Esophagus mucosa (tissue), 1 donor: ENCODE results near the gene HOXA6. TPM values are rescaled to one million over a fixed set of nuclear protein-coding genes. Genes with fewer than 3 reads are reported as not detected.

ENCODE experiments used
- ATAC-seq: fragments of 200-7000 bp; cut with Tn5 transposase; one replicate; pipeline ENCODE4 v1.9.1; 2020
- total RNA-seq: library from RNA; stranded (reverse); gene quantifications from one replicate; pipeline ENCODE4 v1.2.4, GENCODE V29; 2023
- donor health status: DM: yes; HTN: yes; CAD: no.

HOXA6 gene
- 1.7 TPM for total RNA-seq

DNA sequence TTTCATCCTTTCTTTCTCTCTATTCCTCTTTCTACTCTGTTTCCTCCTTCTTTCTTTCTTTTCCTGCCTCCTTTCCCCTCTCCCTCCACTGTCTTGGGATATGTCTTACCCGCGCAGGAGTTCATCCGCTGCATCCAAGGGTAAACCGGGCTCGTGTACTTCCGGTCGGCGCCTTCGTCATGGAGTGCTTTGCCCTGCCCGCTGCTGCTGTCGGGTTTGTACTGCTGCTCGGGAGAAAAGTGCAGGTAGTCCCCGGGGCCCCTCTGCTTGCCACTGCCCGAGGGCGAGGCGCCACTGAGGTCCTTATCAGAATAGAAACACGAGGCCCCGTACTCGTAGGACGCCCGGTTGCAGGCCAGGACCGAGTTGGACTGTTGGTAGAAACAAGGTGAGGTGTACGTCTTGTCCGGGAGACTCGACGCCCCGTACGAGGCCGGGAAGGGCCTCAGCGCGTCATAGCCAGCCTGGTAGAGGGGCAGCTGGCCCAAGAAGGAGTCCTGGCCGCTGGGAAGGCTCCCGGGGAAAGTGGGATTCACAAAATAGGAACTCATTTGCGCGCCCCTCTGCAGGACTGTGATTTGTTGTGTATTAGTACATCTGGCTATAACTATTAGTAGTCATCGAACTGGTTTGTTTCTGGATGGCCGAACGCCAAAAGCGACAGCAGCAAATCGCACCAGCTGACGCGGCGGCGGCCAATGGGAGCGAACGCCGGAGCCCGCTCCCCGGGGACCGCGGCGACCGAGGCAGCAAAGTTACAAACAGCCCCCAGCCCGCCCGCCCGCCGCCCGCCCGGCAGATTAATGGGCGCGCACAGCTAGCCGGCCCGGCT is at the start of gene HOXA6:
Gene HOXA6, minus strand, starts transcription at position 576 of the 832 bp plus-strand sequence. Its CDS starts 25 bp downstream, at position 551.
- no peak for ATAC-seq

DNA sequence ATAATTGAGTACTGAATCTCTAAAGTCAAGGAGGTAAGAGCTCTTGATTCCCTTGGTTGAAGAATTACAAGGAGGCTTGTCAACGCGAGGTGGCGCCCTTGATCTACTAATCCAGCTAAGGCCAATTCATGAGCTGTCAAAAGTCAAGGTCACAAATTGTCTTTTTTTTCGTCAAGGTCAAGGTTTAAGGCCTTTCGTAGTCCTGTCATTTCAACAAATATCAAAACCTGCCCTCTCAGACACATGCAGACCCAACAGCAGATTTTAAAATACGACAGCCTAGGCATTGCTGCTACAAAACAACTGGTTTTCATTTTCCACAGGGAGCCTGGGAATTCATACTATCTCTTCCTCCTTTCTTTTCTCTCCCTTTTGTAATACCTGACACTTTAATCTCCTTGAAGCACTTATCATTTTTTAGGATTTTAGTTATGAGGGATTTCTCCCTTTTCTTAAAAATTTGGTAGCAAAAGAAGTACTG is 48.8 kb upstream of the HOXA6 start:
- ATAC-seq, result peak; percentile 19

DNA sequence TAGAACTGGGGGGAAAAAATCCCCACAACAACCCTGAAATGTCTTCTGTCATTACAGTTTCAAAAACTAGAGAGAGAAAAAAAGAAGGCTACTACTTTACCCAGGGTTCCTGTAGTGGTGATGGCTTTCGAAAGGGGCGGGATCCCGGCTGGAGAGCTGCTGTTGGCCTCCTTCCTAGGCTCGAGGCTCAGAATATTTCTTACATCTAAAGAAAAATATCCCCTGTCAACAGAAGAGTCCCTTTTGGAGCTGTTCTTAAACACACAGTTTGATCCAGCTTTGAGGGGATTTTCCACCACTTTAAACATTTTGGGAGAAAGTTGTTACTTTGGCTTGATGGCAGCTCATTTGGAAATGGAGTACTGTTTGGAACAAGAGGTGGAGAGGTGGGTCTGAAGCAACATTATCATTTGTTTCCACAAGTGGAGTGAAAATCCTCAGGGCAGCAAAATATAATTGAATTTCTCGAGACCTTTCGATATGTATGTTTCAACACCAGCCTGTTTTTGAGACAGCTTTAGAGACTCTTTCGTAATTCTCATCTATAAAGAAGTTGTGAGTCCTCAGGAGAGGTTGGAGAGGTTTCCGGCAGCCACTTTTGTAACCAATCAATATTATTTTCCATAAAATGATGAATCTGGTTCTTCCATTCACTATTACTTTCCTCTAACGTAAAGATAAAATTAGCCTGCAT is 47.3 kb upstream of the HOXA6 start:
- ATAC-seq, result no peak

DNA sequence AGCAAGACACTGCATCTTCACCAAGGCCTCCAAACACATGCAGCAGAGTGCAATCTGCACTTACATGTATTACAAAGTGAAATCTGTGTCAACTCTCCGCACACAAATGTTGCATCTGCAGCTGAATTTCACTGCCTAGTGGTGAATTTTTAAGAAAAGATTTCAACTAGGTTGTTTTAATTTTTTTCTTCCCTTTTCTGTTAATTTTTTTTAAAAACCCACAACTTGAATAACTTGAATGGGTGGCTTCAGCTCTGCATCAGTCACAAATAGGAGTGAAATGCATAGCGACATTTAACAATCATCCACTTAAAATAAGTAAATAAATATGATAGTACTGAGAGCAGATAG is 46.4 kb upstream of the HOXA6 start:
- ATAC-seq, result no peak

DNA sequence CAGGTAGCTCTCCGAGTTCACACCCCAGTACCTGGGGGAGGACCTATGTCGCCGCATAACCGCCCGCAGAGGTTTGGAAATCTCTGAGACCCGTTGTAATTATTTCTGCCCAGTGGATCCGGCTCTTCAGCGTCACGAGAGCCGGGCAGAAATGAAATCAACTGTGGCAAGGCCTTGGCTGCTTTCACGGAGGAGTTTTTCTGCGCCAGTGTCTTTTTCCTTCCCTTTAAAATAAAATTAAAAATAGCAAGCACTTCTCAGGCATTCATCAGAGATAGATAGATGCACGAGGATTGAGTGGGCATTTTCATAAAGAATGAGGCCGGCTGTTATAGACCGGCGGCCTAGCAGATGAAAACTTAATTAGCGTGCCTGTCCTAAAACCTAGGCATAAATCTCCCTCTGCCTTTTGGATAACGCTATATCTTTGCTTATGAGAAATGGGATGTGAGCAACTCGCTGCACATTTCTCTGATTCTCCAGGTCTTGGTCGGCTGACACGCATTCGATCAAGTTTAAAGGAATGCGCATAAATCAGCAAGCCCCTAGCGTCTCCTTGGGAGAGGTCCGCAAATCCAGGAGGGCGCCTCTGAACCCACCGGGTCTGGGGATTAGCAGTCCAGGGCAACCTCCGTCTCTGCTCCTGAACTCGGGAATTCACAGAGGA is 45.9 kb upstream of the HOXA6 start:
- ATAC-seq, result no peak

DNA sequence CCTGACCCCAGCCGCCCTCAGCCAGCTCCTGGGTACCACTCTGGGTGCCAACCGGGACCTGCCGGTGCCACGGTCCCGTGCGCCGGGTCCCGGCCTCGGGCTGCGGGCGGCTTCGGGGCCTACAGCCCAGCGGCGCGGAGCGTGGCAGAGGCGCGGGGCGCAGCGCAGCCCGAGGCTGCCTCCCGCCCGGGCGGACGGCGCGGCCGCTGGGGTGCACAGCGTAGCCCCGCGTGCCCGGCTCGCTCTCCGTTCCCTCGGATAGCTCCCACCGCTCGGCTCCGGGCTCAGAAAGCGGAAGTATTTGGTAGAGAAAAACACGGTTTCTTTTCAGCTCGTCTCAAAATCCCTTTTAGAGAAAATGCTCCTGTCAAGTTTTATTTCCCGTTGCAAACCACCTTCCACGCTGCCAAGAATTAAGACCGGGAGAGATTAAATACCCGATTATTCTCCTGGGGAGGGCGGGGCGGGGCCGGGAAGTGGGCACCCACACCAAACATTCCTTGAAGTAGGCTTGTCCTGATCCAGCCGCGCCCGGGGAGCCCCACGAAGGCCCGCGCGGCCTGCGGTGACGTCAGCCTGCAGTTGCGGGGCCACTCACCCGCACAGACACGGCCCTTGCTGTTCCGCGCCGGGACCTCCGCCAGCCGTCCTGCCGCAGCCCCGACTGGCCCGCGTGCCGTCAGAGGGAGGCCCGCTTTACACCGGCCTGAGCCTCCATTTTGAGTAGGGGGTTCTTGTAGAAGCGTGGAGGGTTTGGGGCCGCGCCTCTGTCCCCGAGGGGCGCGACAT is 45.2 kb upstream of the HOXA6 start:
- peak; percentile 34 for ATAC-seq

DNA sequence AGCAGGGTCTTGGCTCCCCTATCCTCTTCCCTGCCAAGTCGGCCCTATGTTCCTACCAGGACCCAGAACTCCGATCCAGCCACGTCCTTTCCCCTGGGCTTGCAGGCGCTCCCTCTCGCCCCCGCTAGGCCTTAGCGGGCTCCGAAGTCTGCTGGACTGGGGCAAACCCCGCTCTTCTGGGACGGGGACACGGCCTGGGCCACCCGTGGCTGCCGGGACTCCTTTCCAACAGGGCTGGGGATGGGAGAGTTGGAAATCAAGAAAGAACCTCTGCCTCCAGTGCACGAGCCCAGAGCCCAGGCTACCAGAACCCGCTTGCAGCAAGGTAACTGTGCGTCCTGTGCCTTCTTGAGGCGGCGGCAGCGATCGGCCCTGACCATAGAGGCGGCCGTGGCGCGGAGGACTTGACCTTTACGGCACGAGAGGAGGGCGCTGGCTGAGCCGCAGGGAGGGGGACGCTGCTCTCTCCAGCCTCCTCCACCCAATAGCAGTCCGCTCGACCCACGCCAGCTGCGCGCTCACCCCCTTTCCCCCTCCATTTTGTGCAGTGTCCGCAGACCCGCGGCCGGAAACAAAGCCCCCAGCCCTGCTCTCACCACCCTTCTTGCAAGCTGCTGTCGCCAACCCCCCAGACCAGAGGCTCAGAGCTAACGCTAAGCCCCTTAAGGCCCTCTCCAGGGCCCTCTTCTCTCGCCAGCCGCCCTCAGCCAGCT is 44.4 kb upstream of the HOXA6 start:
- peak; percentile 19 for ATAC-seq

DNA sequence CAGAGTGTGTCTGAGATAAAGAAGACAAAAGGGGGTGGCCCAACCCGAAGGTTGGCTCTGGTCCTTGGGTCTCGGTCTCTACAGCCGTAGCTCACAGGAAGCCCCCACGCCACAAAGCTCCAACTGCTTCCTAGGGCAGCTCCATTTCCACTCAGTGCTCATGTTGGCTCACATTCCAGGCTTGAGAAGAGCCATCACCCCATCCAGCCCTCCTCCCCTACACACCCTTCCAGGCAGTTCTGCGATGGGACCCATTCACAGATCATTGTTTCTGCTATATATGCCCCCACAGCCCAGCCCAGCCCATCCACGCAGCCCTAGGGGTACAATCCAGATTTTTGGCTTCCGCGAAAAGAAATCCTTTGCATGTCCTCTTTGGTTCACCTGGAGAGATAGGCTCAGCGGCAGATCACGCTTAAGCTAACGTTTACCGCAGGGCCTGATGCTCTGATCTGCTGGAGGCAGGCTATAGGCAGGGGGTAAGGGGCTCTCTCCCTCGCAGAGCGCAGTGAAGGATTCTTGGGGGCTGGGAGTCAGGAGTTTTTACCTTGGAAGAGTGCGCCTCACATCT is 43.7 kb upstream of the HOXA6 start:
- no peak for ATAC-seq

DNA sequence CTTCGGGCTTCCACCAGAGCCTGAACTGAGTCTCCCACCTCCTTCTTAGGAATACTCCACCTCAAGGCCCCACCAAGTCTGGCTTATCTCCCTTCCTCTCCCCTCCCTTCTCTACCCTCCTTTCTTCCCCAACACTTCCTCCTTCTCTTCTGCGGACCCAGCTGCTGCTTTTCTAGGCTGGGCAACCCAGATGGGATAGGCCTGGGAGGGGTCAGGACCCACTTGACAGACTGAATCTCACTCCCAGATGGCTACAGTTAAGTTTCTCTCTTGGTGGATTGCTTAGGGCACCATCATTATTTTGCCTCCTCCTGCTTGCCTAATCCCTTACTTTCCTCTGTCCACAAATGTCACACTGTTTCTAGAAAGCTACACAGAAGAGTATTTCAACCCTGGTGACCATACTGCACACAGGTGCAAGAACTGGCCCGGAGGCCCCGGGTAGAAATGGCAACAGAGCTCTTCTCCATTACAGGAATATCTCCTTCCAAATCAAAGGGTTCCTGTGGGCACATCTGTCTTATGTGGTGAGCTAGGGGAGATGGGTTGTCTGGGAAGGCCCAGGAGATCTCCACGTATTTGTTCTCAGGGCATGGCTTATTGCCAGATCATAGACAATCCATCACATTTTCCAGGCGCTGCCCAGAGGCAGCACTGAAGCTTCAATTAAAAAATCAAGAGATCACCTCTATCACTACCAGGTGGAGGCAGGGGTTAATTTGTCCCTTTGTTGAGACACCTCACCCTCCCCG is 42.6 kb upstream of the HOXA6 start:
- ATAC-seq, result no peak

DNA sequence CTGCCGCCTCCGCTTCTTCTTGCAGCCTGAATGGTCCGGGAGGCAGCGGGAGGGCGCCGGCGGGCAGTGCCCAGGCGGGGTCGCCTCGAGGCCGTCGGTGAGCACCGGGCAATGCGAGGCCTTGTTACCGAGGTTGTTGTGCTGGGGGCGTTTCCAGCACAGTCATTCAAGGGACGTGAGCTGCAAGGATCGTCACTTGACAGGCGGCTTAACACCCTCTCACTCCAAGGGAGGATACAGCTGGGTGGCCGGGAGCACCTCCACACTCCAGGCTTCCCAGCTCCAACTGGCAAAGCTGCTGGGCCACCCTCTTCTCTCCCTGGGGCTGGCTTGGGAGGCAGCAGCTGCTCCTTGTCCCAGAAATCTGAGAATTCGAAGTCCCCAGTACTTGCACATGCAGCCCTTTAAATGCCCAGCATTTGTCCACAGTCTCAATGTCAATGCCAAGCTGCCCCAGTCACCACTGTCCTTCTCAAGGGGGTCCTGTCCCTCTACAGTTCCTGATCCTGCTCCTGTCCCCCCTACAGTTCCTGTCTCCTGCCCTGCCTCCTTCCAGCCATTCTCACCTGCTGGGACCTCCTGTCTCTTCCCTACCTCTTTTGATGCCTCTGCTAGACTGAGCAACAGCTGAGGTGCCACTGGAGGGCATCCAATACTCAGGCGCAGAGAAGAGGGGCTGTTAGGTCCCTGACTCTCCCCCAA is 41.9 kb upstream of the HOXA6 start:
- no peak for ATAC-seq

DNA sequence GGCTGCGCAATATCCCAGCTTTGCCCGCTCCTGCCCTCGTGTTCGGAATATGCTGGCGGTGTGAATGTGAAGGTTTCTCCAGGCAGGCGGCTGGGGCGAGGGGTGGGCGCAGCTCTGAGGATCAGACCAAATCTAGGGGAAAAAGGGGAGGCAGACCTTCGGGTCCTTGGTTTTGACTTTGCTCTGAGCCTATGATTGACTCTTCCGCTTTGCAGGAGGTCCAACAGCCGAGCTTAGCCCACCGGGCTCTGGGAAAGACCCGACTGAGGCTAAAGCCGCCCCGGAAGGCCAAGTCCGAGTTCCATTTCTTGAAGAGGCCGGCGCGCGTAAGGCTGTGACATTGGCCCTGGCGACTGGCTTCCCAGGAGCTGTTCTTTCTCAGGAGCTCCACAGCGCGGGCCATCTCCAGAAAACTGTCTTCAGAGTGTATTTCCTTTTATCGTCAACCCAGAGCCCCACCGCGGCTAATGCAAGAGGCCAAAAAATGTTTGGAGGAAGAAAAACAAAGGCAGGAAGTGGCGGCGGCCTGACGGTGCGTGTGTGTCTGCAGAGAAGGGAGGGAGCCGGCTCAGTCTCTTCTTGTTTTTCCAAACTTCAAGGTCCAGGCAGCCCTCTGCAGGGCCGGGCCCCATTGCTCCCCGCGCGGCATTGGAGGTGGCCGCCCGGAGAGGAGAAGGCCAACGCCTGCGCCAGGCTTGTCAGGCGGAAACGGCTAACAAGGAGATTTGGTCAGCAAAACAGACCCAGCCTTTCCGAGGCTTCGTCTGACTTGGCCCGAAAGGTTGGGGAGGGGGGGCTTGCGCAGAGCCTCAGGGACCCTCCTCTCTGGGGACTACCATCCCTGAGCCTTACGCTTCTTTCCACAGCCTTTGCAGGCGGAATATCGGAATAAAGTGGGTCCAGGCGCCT is 41.1 kb upstream of the HOXA6 start:
- no peak for ATAC-seq

DNA sequence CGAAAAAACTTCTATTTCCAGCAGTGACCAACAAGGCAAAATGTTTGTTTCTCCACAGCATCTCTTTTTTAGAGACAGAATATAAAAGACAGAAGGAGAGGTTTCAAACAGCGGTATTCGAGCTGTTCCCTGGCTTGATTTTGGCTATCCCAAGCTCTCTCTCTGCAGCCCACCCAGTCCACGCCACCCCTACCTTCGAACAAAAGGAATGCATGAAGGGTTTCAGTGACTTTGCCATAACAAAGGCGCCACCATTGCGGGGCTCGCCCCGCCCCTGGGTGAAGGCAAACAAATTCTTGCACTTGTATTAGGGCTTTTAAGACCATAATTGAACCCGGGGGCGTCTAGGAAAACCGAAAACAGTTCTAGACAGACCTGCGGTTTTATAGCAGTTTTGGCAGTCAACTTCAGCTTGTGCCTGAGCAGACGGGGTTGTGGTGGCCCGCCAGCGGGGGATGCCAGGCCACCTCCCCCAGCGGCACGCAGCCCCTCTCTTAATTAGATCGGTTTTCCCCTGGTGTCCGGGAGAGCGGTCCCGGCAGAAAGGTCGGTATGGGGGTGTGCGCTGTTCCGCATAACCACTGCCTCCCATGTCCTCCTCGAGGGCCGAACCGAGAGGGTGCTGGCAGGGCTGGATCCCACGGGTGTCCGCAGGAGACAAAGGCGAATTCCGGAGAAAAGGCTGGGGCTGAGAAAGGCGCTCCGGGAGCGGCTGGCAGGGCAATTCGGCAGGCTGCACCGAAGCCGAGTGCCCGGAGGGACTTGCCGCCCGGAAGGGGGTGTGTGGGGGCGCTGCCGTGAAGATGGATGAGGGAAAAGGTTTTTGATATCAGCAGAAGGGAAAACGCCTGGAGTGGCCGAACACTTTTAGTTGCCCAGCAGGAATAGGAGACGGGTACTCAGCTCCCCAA is 40.2 kb upstream of the HOXA6 start:
- no peak for ATAC-seq

DNA sequence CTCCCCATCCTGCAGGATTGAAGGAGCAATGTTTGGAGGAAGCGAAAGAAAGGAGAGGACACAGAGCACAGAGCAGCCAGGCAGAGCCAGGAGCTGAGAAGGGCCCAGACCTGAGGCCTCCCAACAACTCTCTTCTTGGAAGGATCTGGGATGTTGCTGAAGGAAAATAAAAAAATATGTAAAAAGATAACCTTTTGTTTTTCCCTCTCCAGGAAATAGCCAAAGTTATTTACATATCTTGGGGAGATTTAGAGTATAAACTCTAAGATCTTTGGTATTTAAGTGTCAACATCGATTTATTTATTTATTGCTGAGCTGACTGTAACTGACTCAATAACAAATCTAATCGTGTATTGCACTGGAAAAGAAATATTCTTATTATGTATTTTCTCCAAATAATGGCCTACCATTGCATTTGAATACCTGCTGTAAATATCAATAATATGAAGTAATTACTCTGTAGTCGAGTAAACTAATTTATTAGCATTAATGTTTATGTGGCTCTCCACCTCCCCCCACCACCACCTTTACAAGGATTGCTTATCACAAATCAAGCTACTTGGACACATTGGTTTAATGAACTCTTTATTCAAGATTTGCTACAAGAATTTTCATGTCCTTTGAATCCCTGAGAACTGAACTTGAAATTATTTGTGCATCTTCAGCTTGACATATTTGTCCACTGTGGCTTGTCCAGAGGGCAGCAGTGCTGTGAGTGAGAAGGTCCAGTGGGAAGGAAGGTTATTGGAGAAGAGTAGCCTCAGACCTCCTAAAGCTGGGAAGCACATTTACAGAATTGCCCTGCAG is 39.3 kb upstream of the HOXA6 start:
- ATAC-seq, result no peak

DNA sequence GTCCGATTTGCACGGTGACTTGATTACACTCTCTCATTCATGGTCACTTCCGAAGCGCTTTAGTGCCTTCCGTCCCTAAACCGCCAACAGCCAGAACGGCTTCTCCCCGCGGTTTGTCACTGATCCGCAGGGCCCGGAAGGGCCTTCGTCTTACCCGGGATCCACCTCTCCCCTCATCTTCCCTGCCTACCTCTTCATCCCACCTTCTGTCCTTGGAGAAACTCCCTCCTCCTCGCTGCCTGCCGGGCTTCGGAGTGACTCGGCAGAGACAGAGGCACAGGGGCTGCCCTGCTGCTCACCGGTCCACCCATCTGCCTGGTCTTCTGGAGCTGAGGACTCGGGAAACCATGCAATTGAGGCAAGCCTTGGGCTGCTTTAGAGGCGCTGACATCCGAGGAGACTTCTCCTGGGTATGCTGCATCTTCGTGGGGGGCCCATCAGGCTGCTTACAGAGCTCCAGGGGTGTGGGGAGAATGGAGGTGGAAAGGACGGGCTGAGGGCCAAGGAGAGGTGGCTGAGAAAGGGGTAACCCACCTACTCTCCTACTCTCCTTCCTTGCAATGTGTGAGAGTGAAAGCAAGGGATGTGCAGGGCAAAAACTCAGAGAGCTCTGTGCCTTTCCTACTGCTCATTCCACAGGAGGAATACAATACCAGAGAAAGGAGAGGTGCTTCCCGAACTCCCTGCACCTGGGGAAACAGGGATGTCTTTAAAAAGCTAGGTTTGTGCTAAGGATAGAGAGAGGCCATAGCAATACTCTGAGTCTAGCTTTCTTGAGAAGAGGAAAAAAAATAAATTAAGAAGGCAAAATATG is 38.5 kb upstream of the HOXA6 start:
- ATAC-seq, result no peak

DNA sequence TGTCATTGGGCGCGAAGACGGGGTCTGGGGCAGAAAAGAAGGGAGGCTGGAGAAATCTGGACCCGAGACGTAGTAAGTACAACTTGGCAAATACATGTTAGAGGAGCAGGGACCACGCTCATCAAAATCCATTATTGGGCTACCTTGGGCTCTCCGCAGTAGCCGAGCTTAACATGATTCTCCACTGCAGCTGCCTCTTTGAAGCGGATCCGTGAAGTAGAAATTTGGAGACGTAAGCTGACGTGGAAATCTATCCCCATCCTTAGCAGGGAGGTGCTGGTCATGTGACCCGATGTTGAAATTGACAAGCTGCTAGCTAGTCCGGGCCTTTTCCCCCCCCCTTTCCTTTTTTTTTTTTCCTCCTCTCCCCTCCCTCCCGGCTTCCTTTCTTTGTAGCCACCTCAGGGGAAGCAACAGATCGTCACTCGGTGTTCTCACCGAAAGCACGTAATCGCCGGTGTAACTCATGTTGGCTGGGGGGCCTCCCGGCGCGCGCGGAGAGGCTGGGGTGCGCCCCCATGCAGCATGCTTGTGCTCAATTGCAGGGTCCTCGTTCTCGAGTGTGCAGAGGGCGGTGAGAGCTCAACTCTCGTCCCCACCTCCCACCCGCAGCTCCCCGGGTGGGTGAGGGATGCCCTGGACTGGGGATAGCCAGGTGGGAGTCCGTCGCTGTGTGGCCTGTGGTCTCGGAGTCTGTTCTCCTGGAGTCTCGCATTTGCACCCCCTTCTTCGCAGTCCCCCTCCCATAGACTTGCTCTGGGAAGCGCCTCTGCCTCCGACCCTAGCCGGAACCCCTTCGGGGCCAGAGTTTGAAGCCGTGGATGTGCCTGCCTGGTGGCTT is 37.7 kb upstream of the HOXA6 start, which contains the start of gene HOXA11:
Gene HOXA11, minus strand, starts transcription at position 220 of the 841 bp plus-strand sequence. Its CDS starts 88 bp downstream, at position 132.
- peak; percentile 22 for ATAC-seq
